Pancreas (tissue), 10 donors: ENCODE data around the gene SLC12A7. TPM values are rescaled to one million over a fixed set of nuclear protein-coding genes. Genes with fewer than 3 reads are reported as not detected.

Experiments used
- ATAC-seq, 4 donors: fragments of 200-7000 bp; cut with Tn5 transposase; one replicate each; pipeline versions ENCODE4 v1.8.0 to v1.9.1; 2020; ENCODE audit warnings: mild to moderate bottlenecking in 4 of 4, moderate library complexity in 4 of 4
- DNase-seq, 6 donors: peaks; one replicate each; pipeline ENCODE4 v3.0.0-alpha.2; 2020
- FAIRE-seq: peaks from 2 replicates; lab custom pipeline; 2012; peaks lifted over from hg19 to GRCh38; lab: Jason Lieb, UNC
- H3K27ac ChIP-seq, 4 donors: fragments of 200-600 bp; sonication (generic); 1 replicate in 3 of 4; 2 replicates in 1 of 4; pipeline versions ENCODE4 v1.5.0 to v1.8.0; 2020
- H3K27me3 ChIP-seq, 4 donors: fragments of 200-600 bp; one replicate each; pipeline ENCODE4 v1.8.0; 2021
- H3K36me3 ChIP-seq, 3 donors: fragments of 200-600 bp; sonication (generic) in 1 of 3; one replicate each; pipeline versions ENCODE4 v1.5.0 to v1.8.0; 2020 to 2021
- H3K4me1 ChIP-seq, 3 donors: fragments of 200-600 bp; one replicate each; pipeline ENCODE4 v1.8.0; 2021
- H3K4me3 ChIP-seq, 4 donors: fragments of 200-600 bp; sonication (generic) in 2 of 4; one replicate each; pipeline versions ENCODE4 v1.5.0 to v1.8.0; 2020 to 2021
- H3K9me3 ChIP-seq, 4 donors: fragments of 200-600 bp; one replicate each; pipeline ENCODE4 v1.8.0; 2021
- WGBS, 2 donors: extraction: QIAGEN DNeasy Blood & Tissue Kit; methylation state at CpG; one replicate each; pipeline ENCODE4 v1.1.7; 2013; 5-methylcytosine and 5-hydroxymethylcytosine counted together
- intact Hi-C, 3 donors: fragments of 100-400 bp; cut with DNase I; formaldehyde crosslinking; loops; one replicate each; pipeline versions ENCODE4 v1.11.1 to v1.14.2; 2022
- polyA plus RNA-seq, 2 donors: library from polyadenylated mRNA; stranded (reverse); fragments of 200-250 nt; gene quantifications; one replicate each; pipeline ENCODE4 v1.2.3, GENCODE V29; 2013
- total RNA-seq, 6 donors: library from RNA; stranded (reverse); fragmentation: NEBNext Ultra II Directional in 4 of 6; extraction: Animal tissue kit (Norgen Biotek cat#: 25700) in 4 of 6; gene quantifications; one replicate each; pipeline versions ENCODE4 v1.2.1 to v1.2.4, GENCODE V29; 2021 to 2023
- TF ChIP-seq, protein P1 (sequence below), 4 donors: fragments of 200-600 bp; sonication (generic) in 3 of 4; IDR thresholded peaks; one replicate each; pipeline versions ENCODE4 v1.5.0 to v1.8.0; 2021; ENCODE audit warnings: antibody characterized with exemption in 4 of 4
- donor health status: healthy with polysubstance abuse.
- donor health status: DM: no; HTN: no; CAD: no; lungs with moderate emphysema.
- donor health status: DM: no; HTN: no; CAD: no.
- donor health status: control.
- donor health status: control.
- donor health status: Bipolar disorder and iron deficiency.
- donor health status: DM: yes; HTN: yes; CAD: no.
- donor health status: DM: no; HTN: no; CAD: no.
- donor health status: DM: no; HTN: no; CAD: no.
- donor health status: DM: yes; HTN: yes; CAD: no.

The SLC12A7 gene
- total and polyA plus RNA-seq, 8 donors = 17.4 to 56.5 (median 35.8) TPM

DNA sequence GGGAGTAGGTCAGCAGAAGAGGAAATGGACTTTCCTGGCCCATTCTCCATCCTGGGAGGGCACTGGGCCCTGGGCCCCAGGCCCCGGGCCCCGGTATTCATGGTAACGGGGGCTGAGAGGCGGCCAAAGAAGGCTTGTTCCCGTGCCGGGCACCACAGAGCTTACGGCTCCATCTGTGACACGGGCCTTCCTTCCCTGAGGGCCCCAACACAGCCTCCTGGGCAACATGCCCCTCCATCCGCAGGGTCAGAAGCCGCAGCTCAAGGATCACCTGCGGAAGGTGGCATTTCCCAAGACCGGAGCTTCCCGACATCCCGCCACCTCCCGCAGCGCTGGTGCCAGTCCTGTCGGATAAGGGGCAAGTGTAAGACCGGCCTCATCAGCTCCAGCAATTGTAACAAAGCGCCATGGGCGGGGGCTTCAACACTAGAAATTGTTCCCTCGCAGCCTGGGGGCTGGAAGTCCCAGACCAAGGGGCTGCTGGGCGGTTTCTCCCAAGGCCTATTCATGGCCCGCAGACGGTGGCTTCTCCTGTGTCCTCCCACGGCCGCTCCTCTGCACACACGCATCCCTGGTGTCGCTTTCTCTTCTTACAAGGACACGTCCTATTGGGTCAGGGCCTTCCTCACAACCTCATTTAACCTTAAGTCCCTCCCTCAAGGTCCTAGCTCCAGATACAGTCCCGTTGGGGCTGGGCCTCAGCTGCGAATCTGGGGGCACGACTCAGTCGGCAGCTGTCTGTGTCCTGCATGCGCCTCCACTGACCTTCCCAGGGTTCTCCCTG lies 31.2 kb upstream of the SLC12A7 start:
- H3K36me3 ChIP-seq = no peaks in the 10 kb centered on the region
- ATAC-seq (no peak), FAIRE-seq (no peak), DNase-seq (peak in 1 of 6 donors; percentile 60)
- no peaks in the 10 kb centered on the region for H3K4me1 ChIP-seq
- intact Hi-C loops = loop anchor here in 2 of 3 donors (5.0 to 10.0 kb wide), 3 partner anchors 131 to 208 kb away; partner anchors contain the start of gene NKD2 (in 1 of the 2)
- TF ChIP-seq, protein P1, sequence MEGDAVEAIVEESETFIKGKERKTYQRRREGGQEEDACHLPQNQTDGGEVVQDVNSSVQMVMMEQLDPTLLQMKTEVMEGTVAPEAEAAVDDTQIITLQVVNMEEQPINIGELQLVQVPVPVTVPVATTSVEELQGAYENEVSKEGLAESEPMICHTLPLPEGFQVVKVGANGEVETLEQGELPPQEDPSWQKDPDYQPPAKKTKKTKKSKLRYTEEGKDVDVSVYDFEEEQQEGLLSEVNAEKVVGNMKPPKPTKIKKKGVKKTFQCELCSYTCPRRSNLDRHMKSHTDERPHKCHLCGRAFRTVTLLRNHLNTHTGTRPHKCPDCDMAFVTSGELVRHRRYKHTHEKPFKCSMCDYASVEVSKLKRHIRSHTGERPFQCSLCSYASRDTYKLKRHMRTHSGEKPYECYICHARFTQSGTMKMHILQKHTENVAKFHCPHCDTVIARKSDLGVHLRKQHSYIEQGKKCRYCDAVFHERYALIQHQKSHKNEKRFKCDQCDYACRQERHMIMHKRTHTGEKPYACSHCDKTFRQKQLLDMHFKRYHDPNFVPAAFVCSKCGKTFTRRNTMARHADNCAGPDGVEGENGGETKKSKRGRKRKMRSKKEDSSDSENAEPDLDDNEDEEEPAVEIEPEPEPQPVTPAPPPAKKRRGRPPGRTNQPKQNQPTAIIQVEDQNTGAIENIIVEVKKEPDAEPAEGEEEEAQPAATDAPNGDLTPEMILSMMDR (IDR thresholded peaks at IDR 0.05) = no peak
- WGBS, 2 donors = 89 to 92% methylated on average over 34 of the region's 34 CpGs
- no peak overlapping the region for H3K4me3 ChIP-seq
- H3K9me3 ChIP-seq = no peaks in the 10 kb centered on the region
- H3K27ac ChIP-seq = no peak overlapping the region
- no peaks in the 10 kb centered on the region for H3K27me3 ChIP-seq

DNA sequence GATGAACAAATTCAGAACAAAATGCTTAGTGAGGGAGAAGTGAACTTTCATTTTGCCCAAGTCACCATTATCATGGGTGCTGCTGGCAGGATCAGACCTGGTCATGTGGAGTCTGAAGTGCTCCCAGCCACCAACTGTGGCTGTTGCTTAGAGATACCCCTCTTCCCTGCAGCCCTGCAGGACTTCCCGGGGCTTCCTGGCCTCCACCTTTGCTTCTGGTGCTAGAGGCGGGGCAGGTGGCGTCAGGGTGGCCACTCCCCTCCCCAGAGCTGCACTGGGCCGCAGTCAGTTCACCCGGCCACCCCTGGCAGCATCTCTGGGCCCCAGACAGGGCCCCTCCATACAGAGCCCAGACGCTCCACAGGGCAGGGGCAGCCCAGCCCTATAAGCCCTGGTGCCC lies 30.0 kb upstream of the SLC12A7 start:
- Histone ChIP-seq H3K36me3 (no peaks in the 10 kb centered on the region), H3K9me3 (no peaks in the 10 kb centered on the region), H3K4me3 (no peak overlapping the region), H3K27me3 (no peaks in the 10 kb centered on the region), H3K4me1 (no peaks in the 10 kb centered on the region), H3K27ac (no peak overlapping the region)
- ATAC-seq (no peak), DNase-seq (peak in 1 of 6 donors; percentile 55), FAIRE-seq (no peak)
- TF ChIP-seq, protein P1 (IDR thresholded peaks at IDR 0.05) = no peak
- intact Hi-C loops = loop anchor here in 2 of 3 donors (5.0 to 10.0 kb wide), 3 partner anchors 130 to 207 kb away; partner anchors contain the start of gene NKD2 (in 1 of the 2)
- WGBS, 2 donors = 52 to 71% methylated on average over 6 of the region's 6 CpGs

DNA sequence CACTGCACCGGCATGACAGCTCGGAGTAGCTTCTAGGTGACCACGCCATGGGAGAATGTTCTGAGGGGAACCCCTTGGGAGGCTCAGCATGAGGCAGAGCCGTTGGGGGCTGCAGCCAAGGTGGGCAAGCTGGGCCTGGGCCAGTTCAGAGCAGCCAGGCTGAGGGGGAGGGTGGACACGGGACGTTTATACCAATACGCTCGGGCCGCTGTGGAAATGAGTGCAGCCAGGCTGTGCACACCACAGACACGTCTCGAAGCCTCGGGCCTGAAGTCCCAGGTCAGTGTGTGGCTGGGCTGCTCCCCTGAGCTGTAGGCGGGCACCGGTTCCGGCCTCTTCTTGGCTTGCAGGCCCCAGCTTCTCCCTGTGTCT lies 28.9 kb upstream of the SLC12A7 start:
- intact Hi-C loops = loop anchor here in 2 of 3 donors (5.0 to 10.0 kb wide), 3 partner anchors 129 to 206 kb away; partner anchors contain the start of gene NKD2 (in 1 of the 2)
- Histone ChIP-seq H3K4me3 (no peak overlapping the region), H3K36me3 (no peaks in the 10 kb centered on the region), H3K9me3 (no peaks in the 10 kb centered on the region), H3K27ac (peak overlapping the region in 1 of 4 donors; percentile 51), H3K4me1 (no peaks in the 10 kb centered on the region), H3K27me3 (no peaks in the 10 kb centered on the region)
- peak in 1 of 6 donors; percentile 74 for DNase-seq
- peak in 1 of 4 donors; percentile 5 for ATAC-seq
- TF ChIP-seq, protein P1 (IDR thresholded peaks at IDR 0.05) = no peak
- WGBS, 2 donors = 49 to 60% methylated on average over 15 of the region's 15 CpGs
- no peak for FAIRE-seq

DNA sequence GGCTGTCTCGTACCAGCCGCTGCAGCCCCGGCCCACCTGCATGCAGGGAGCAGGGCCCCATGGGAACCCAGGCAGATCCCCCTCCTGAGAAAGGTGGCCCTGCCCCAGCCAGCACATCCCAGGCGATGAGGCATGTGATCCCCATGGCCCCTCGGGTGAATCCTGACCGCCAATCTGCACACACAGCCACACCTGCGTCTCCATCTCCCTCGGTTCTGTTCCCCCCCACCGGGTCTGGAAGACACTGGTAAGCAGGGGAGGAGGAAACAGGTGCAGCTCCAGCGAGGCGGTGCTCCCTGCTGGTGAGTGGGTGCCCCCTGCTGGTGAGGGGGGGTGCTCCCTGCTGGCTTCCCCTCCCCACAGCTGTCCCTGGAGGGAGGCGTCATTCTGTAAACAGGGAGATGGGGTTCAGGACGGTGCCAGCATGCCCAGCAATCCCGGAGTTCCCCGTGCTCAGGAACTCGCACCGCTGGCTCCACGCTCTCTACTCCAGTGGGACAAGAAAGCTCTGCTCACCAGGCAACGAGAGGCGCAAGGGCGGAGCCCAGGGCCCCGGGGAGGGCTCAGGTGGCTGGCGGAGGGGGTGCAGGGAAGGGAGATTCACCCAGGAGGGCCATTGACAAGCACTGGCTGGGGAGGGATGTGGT lies 28.4 kb upstream of the SLC12A7 start:
- ATAC-seq = peak; percentile 90 to 97 (median 94)
- DNase-seq = peak; percentile 82 to 95 (median 90)
- intact Hi-C loops = loop anchor here in 2 of 3 donors (5.0 to 10.0 kb wide), 3 partner anchors 128 to 205 kb away; partner anchors contain the start of gene NKD2 (in 1 of the 2)
- no peak for FAIRE-seq
- H3K27me3 ChIP-seq = no peaks in the 10 kb centered on the region
- H3K4me1 ChIP-seq = no peaks in the 10 kb centered on the region
- H3K4me3 ChIP-seq = no peak overlapping the region
- WGBS, 2 donors = 12 to 15% methylated on average over 22 to 23 of the region's 23 CpGs
- peak overlapping the region in 2 of 4 donors; percentile 62 to 66 for H3K27ac ChIP-seq
- TF ChIP-seq, protein P1 (IDR thresholded peaks at IDR 0.05) = peak; percentile 75 to 90 (median 85)
- no peaks in the 10 kb centered on the region for H3K9me3 ChIP-seq
- H3K36me3 ChIP-seq = no peaks in the 10 kb centered on the region
